ENCODE measurements around the gene HIKESHI. TPM values are rescaled to one million over a fixed set of nuclear protein-coding genes. Genes with fewer than 3 reads are reported as not detected.
A peak's percentile ranks its signal among the peaks of the same experiment; 100 is the strongest.
"Not testable (repeated sequence)": the region's sequence is repeated elsewhere in the genome, so short reads cannot be mapped to it uniquely, and the experiment has no call there.

Gene HIKESHI
- polyA plus RNA-seq, 5 donors: 48.8 to 65.4 (median 55.0) TPM

- peak; percentile 17 to 38 for DNase-seq
These were observed 10.4 kb upstream of the HIKESHI start for GRCh38 chr11:86291466-86292262.

DNA sequence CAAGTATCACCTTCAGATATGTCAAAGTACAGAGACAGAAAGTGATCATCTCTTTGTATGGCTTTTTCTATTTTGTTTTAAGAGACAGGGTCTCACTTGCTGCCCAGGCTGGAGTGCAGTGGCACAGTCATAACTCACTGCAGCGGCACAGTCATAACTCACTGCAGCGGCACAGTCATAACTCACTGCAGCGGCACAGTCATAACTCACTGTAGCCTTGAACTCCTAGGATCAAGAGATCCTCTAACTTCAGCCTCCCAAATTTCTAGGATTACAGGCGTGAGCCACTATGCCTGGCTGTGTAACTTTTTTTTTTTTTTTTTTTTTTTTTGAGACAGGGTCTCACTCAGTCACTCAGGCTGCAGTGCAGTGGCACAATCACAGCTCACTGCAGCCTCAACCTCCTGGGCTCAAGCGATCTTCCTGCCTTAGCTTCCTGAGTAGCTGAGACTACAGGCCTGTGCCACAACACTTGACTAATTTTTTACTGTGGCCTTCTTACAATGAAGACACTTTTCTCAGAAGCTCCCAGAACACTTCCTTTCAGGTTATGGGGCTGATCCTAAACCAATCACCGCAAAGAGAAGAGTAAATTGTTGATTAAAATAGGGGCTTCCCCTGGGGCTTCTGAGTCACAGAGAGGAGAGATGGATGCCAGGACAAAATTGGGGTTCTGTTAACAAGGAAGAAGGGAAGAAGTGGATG lies 9.0 kb upstream of the HIKESHI start:
- DNase-seq: no peak

DNA sequence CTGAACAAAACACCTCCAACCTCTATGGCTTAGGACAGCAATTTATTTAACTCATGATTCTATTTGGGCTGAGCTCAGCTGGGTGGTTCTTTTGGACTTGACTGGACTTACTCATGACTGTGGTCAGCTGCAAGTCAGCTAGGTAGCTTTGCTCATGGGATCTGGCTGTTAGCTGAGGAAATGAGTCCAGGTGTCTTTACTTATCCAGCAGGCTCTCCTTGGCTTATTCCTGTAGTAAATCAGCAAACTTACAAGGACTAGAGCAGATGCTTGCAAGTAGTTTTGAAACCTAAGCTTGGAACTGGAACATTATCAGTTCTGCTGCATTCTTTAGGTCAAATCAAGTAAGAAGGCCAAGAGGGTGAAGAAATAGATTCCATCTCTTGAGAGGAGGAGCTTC lies 8.0 kb upstream of the HIKESHI start:
- no peak for DNase-seq

- DNase-seq: no peak
These were observed 323 bp upstream of the HIKESHI start for GRCh38 chr11:86301742-86302091.

DNA sequence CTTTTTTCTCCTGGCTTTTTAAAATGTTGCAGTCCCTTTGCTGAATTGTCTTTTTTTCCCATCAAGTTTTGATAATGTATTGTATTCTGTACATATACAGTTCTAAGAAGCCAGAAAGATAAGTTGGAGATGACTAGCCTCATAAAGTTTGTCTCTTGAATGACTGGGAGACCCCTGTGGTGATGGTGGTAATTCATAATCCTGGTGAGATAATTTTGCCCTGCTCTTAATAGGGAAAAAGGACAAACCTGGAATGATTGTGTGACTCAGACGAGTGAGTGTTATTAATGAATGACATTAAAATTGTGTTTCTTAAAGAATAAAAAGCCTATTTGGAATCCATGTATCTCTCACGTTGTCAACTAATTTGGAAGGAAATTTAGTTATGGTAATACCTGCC lies 1.2 kb downstream of the HIKESHI start:
- DNase-seq: no peak

DNA sequence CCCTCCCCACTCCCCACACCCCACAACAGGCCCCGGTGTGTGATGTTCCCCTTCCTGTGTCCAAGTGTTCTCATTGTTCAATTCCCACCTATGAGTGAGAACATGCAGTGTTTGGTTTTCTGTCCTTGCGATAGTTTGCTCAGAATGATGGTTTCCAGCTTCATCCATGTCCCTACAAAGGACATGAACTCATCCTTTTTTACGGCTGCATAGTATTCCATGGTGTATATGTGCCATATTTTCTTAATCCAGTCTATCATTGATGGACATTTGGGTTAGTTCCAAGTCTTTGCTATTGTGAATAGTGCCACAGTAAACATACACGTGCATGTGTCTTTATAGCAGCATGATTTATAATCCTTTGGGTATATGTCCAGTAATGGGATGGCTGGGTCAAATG lies 6.7 kb downstream of the HIKESHI start:
- not testable (repeated sequence) for DNase-seq

GRCh38 chr11:86313793-86314192 lies 11.8 kb downstream of the HIKESHI start:
- no peak for DNase-seq

- no peak for DNase-seq
These were observed 12.6 kb downstream of the HIKESHI start for GRCh38 chr11:86314636-86315035.

DNA sequence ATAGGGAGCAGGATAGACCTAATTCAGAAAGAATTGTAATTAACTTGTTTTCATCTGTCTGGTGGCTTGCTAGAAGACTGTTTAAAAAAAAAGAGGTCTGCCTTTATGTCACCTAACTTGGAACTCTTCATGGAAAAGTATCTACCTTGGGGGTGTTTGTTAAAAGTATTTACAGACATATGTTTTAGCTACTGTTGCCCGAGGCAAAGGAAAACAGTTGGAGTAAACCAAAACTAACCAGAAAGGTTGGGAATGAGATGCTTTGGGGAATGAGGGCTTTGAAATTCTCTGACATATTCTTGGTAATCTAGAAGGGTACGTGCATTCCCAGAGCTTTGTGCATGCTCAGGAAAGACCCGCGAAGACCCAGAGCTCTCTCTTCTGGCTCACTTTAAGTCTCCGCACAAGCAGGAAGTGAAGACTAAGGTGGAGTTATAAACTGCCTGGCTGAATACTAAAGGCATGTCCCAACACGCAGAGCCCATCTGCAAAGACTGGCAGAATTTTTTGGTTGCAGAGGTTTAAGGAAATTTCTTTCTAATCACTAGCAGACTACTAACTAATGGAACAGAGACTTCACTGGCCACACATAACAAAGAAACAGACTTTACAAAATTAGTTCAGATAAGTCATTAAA lies 33.2 kb downstream of the HIKESHI start:
- no peak for DNase-seq

DNA sequence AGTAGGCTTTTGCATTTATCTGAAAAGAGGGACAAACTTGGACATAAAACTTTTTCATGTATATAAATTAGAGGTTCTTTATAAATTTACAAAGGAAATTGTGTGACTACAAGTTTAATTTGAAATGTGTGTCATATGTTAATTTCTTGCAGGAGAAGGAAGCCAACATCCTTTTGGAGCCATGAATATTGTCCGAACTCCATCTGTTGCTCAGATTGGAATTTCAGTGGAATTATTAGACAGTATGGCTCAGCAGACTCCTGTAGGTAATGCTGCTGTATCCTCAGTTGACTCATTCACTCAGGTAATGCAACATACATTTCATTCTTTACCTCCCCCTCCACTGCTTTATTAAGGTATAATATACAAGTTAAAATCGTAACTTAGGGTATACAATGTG lies 35.2 kb downstream of the HIKESHI start:
- no peak for DNase-seq

DNA sequence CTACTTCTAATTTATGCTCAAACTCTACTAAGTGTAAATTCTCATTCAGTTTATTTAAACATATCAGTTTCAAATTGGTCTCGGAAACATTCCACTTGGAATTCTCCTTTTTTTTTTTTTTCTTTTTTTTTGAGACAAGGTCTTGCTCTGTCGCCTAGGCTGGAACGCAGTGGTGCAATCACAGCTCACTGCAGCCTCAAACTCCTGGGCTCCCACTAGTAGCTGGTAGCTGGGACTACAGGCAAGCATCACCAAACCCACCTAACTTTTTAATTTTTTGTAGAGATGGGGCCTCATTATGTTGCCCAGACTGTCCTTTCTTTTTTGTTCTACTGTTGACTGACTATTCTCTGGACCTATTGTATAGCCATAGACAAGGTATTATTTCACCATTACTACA lies 39.3 kb downstream of the HIKESHI start:
- DNase-seq: no peak

GRCh38 chr11:86346513-86346912 lies 44.5 kb downstream of the HIKESHI start:
- DNase-seq: no peak

DNA sequence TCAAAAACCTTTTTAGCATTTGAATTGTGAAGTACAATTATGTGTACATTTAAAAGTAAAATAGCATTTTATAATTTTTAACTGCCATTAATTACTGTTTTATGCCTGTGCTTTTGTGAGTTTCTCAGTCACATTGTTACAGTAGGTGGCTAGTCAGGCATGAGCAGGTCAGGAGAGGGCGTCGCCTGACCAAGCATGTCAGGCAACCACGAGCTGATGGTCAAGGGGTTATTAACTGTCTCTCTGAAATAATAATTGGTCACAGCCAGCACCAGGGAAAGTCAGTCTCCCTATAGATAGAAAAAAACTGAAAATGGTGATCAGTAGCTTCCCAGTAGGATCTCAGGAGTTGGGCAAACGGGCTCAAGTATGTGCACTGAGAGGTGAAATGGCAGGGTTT lies 53.2 kb downstream of the HIKESHI start:
- DNase-seq: no peak

- not testable (repeated sequence) for DNase-seq
These were observed 55.4 kb downstream of the HIKESHI start for GRCh38 chr11:86357412-86357811.

DNA sequence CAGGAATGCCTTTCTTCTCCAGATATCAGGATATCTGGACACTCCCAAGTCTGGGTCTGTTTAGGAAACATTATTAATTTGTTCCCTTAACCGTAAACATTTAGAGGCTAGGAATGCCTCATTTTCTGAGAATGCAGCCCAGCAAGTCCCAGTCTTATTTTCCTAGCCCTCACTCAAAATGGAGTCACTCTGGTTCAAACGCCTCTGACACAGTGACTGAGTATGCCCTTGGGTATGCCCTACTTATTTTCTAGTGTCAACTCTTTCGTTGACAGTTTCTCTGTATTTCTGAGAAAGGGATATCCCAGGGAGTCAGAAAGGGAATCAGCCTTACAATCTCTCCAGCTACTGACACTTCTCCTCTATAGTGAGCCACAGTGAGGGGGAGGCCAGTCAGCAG lies 56.7 kb downstream of the HIKESHI start:
- DNase-seq: no peak

- peak in 1 of 2 donors; percentile 9 for DNase-seq
These were observed 58.8 kb downstream of the HIKESHI start for GRCh38 chr11:86360775-86361395.

GRCh38 chr11:86363424-86363823 lies 61.4 kb downstream of the HIKESHI start:
- DNase-seq: no peak

- no peak for DNase-seq
These were observed 63.5 kb downstream of the HIKESHI start for GRCh38 chr11:86365546-86365945.

GRCh38 chr11:86369668-86370067 lies 67.6 kb downstream of the HIKESHI start:
- no peak for DNase-seq

GRCh38 chr11:86370171-86370570 lies 68.1 kb downstream of the HIKESHI start:
- DNase-seq: no peak

GRCh38 chr11:86370922-86371594 lies 69.0 kb downstream of the HIKESHI start:
- DNase-seq: no peak

DNA sequence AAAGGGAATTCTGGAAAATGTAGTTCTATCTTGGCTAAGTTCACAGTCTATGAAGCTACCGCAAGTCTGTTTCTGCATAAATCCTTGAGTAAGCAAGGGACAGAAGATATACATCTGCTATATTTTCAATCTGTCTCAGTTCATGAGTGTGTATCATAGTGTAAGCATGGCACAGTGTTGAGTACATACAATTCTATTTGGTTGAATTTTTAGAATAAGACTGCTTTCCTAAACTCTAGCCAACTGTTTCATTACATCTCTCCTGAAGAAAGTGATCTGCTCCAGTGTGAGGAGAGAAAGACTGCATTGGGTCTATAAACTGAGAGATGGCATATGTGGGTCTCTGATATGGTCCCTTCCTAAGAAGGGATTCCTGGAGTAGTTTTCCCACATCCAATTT lies 70.0 kb downstream of the HIKESHI start:
- no peak for DNase-seq

Data from right lung (tissue), 5 donors.